ENCODE data around the gene FAXDC2.
"Not testable (repeated sequence)": the region's sequence is repeated elsewhere in the genome, so short reads cannot be mapped to it uniquely, and the experiment has no call there.

GRCh38 chr5:154822896-154823295 lies 27.5 kb downstream of the FAXDC2 start:
- TF ChIP-seq CTCF (IDR thresholded peaks at IDR 0.05; ENCODE audit: insufficient read depth, low read length); POLR2AphosphoS5 (IDR thresholded peaks at IDR 0.05; ENCODE audit: low read depth): not testable (repeated sequence)

Data from HL-60 (cell line).